Measurements from ENCODE around the gene LIMA1.

- TF ChIP-seq CTCF (IDR thresholded peaks at IDR 0.05; ENCODE audit: low read depth, low read length): no peak
- no peak for TF ChIP-seq MAX (IDR thresholded peaks at IDR 0.05; ENCODE audit: low read depth, low read length)
These were observed 34.4 kb downstream of the LIMA1 start for GRCh38 chr12:50248883-50249282.

All from NB4 (cell line).